CD14-positive monocyte (primary cell): ENCODE data around the gene HNRNPA2B1. TPM values are rescaled to one million over a fixed set of nuclear protein-coding genes. Genes with fewer than 3 reads are reported as not detected.

Source experiments
- DNase-seq, 3 donors: peaks; one replicate each; pipeline ENCODE4 v3.0.0-alpha.2; 2011 to 2022
- H2AFZ ChIP-seq: 2 replicates; pipeline ENCODE4 v1.6.0; 2012; ENCODE audit warnings: mild to moderate bottlenecking, low read depth, low read length, inconsistent platforms; ENCODE audit not compliant: insufficient read depth, poor library complexity, severe bottlenecking
- H3K27ac ChIP-seq, 2 donors: 1 replicate in 1 of 2; 2 replicates in 1 of 2; pipeline ENCODE4 v1.5.1; 2012 to 2013; ENCODE audit warnings: low read length in 2 of 2, control low read depth in 1 of 2, inconsistent platforms in 1 of 2, low read depth in 1 of 2, mild to moderate bottlenecking in 1 of 2
- H3K27me3 ChIP-seq, 2 donors: one replicate each; pipeline versions ENCODE4 v1.6.0 to v1.6.1; 2011 to 2013; ENCODE audit warnings: low read length in 2 of 2; ENCODE audit not compliant: control insufficient read depth in 2 of 2, insufficient read depth in 2 of 2
- H3K36me3 ChIP-seq, 2 donors: replicated peaks in 1 of 2; 1 replicate in 1 of 2; 2 replicates in 1 of 2; pipeline versions ENCODE4 v1.5.1 to v1.6.1; 2012 to 2013; ENCODE audit warnings: low read length in 2 of 2, control low read depth in 1 of 2, inconsistent platforms in 1 of 2, mild to moderate bottlenecking in 1 of 2; ENCODE audit not compliant: insufficient read depth in 2 of 2, control insufficient read depth in 1 of 2
- H3K4me1 ChIP-seq, 2 donors: 1 replicate in 1 of 2; 2 replicates in 1 of 2; pipeline versions ENCODE4 v1.5.1 to v1.6.1; 2012 to 2013; ENCODE audit warnings: low read length in 2 of 2, control low read depth in 1 of 2, inconsistent platforms in 1 of 2, mild to moderate bottlenecking in 1 of 2, moderate library complexity in 1 of 2; ENCODE audit not compliant: insufficient read depth in 2 of 2, control insufficient read depth in 1 of 2
- H3K4me2 ChIP-seq: replicated peaks from 2 replicates; pipeline ENCODE3; 2012; ENCODE audit warnings: low read length, moderate library complexity, mild to moderate bottlenecking; ENCODE audit not compliant: poor library complexity, severe bottlenecking; ENCODE audit errors: extremely low read depth
- H3K4me3 ChIP-seq, 3 experiments: fragments of 200-600 bp in 1 of 3; sonication (generic) in 1 of 3; replicated peaks in 1 of 3; 1 replicate in 2 of 3; 2 replicates in 1 of 3; pipeline ENCODE4 v1.5.1; 2011 to 2013; ENCODE audit warnings: low read length in 3 of 3, mild to moderate bottlenecking in 3 of 3, control low read depth in 2 of 3, low read depth in 2 of 3, inconsistent platforms in 1 of 3, moderate library complexity in 1 of 3
- H3K79me2 ChIP-seq: 2 replicates; pipeline ENCODE4 v1.6.0; 2012; ENCODE audit warnings: mild to moderate bottlenecking, control low read depth, inconsistent platforms, low read length, moderate library complexity; ENCODE audit not compliant: insufficient read depth
- H3K9ac ChIP-seq: 2 replicates; pipeline ENCODE4 v1.6.0; 2017; ENCODE audit warnings: low read length, mild to moderate bottlenecking; ENCODE audit not compliant: insufficient read depth, poor library complexity, severe bottlenecking
- H3K9me3 ChIP-seq, 2 donors: replicated peaks in 1 of 2; 1 replicate in 1 of 2; 2 replicates in 1 of 2; pipeline versions ENCODE4 v1.5.1 to v1.6.1; 2012 to 2013; ENCODE audit warnings: low read length in 2 of 2, control low read depth in 1 of 2; ENCODE audit not compliant: control insufficient read depth in 1 of 2, insufficient read depth in 1 of 2
- H4K20me1 ChIP-seq: 2 replicates; pipeline ENCODE4 v1.6.0; 2012; ENCODE audit warnings: mild to moderate bottlenecking, low read length, control low read depth, moderate library complexity; ENCODE audit not compliant: insufficient read depth
- H3K27ac Mint-ChIP-seq, 7 donors: one replicate each; pipeline ENCODE4 v1.8.0; 2020; ENCODE audit warnings: mild to moderate bottlenecking in 7 of 7, mixed read lengths in 7 of 7, moderate library complexity in 6 of 7, inconsistent platforms in 2 of 7
- H3K27me3 Mint-ChIP-seq, 3 donors: one replicate each; pipeline ENCODE4 v1.8.0; 2021 to 2022; ENCODE audit warnings: low read depth in 3 of 3, mild to moderate bottlenecking in 3 of 3, mixed read lengths in 3 of 3, moderate library complexity in 3 of 3, inconsistent platforms in 1 of 3
- H3K36me3 Mint-ChIP-seq, 2 donors: one replicate each; pipeline ENCODE4 v1.8.0; 2020; ENCODE audit warnings: mixed read lengths in 2 of 2, inconsistent platforms in 1 of 2, mild to moderate bottlenecking in 1 of 2
- H3K4me1 Mint-ChIP-seq: one replicate; pipeline ENCODE4 v1.8.0; 2020; ENCODE audit warnings: mild to moderate bottlenecking, mixed read lengths
- H3K4me3 Mint-ChIP-seq, 2 donors: one replicate each; pipeline ENCODE4 v1.8.0; 2020; ENCODE audit warnings: mild to moderate bottlenecking in 2 of 2, mixed read lengths in 2 of 2, moderate library complexity in 1 of 2
- H3K9me3 Mint-ChIP-seq, 7 donors: one replicate each; pipeline ENCODE4 v1.8.0; 2020 to 2022; ENCODE audit warnings: mixed read lengths in 7 of 7, mild to moderate bottlenecking in 6 of 7, moderate library complexity in 6 of 7, inconsistent platforms in 2 of 7
- CTCF ChIP-seq: fragments of 200-600 bp; IDR thresholded peaks from one replicate; pipeline ENCODE4 v1.8.0; 2022; ENCODE audit warnings: antibody characterized with exemption, mild to moderate bottlenecking
- WGBS: methylation state at CpG from one replicate; pipeline ENCODE4 v1.1.5; 2013; ENCODE audit warnings: missing lambda C conversion rate; ENCODE audit not compliant: insufficient coverage; 5-methylcytosine and 5-hydroxymethylcytosine counted together
- intact Hi-C, 2 donors: fragments of 100-400 bp; cut with micrococcal nuclease; formaldehyde crosslinking; loops; one replicate each; pipeline versions ENCODE4 v1.15.0 to v1.15.1; 2023
- polyA plus RNA-seq, 3 donors: library from polyadenylated mRNA; depleted of rRNA in 1 of 3; unstranded in 2 of 3; stranded (reverse) in 1 of 3; fragments of 300-500 nt in 2 of 3; fragments of >200 nt in 1 of 3; fragmentation: Illumina TruSeq in 2 of 3; gene quantifications; 1 replicate in 2 of 3; 2 replicates in 1 of 3; pipeline ENCODE4 v1.2.3, GENCODE V29; 2012 to 2021

Gene HNRNPA2B1
- polyA plus RNA-seq, 3 donors = 249 to 391 (median 269) TPM

GRCh38 chr7:26212921-26213718 is 12.6 kb upstream of the HNRNPA2B1 start:
- no peaks in the 10 kb centered on the region for H3K27me3 ChIP-seq
- TF ChIP-seq CTCF = no peak
- intact Hi-C loops = no loop called here
- peaks cover 19 to 21% of the 10 kb centered on the region in 2 donors for H3K4me1 ChIP-seq
- peaks cover 0 to 2% (median 0%) of the 10 kb centered on the region in 3 donors for H3K27me3 Mint-ChIP-seq
- H3K27ac Mint-ChIP-seq = no peak overlapping the region
- DNase-seq = no peak
- 100% methylated on average over 1 of the region's 2 CpGs for WGBS
- no peak overlapping the region for H3K4me3 ChIP-seq
- peaks cover 22% of the 10 kb centered on the region for H3K4me1 Mint-ChIP-seq
- peaks cover 31% of the 10 kb centered on the region for H3K79me2 ChIP-seq
- H3K27ac ChIP-seq = no peak overlapping the region
- H3K9ac ChIP-seq = no peak overlapping the region
- no peak overlapping the region for H3K4me3 Mint-ChIP-seq
- no peak overlapping the region for H3K4me2 ChIP-seq
- H3K36me3 ChIP-seq = peaks cover 48 to 55% of the 10 kb centered on the region in 2 donors
- H3K9me3 ChIP-seq = no peaks in the 10 kb centered on the region
- H3K36me3 Mint-ChIP-seq = peaks cover 37 to 47% of the 10 kb centered on the region in 2 donors
- peaks cover 26% of the 10 kb centered on the region for H4K20me1 ChIP-seq
- H3K9me3 Mint-ChIP-seq = no peaks in the 10 kb centered on the region
- H2AFZ ChIP-seq = no peak overlapping the region

GRCh38 chr7:26208040-26208439 is 7.5 kb upstream of the HNRNPA2B1 start:
- no peak overlapping the region for H2AFZ ChIP-seq
- TF ChIP-seq CTCF = no peak
- Mint-ChIP-seq H3K4me1 (peaks cover 31% of the 10 kb centered on the region), H3K9me3 (no peaks in the 10 kb centered on the region), H3K4me3 (no peak overlapping the region), H3K36me3 (peaks cover 57 to 75% of the 10 kb centered on the region in 2 donors), H3K27ac (peak overlapping the region in 2 of 7 donors; percentile 32 to 42), H3K27me3 (peaks cover 0 to 2% (median 0%) of the 10 kb centered on the region in 3 donors)
- H3K36me3 ChIP-seq = peaks cover 66 to 76% of the 10 kb centered on the region in 2 donors
- no peaks in the 10 kb centered on the region for H3K9me3 ChIP-seq
- no peak overlapping the region for H3K4me2 ChIP-seq
- intact Hi-C loops = loop anchor here in 1 of 2 donors (10.0 kb wide), 2 partner anchors 157 to 313 kb away; no protein-coding TSS in a partner anchor
- peaks cover 82% of the 10 kb centered on the region for H3K79me2 ChIP-seq
- H3K27me3 ChIP-seq = no peaks in the 10 kb centered on the region
- no peak overlapping the region for H3K27ac ChIP-seq
- peaks cover 19 to 28% of the 10 kb centered on the region in 2 donors for H3K4me1 ChIP-seq
- no peak overlapping the region for H3K9ac ChIP-seq
- WGBS = no CpG with 5 or more reads among the region's 5 CpGs
- peaks cover 70% of the 10 kb centered on the region for H4K20me1 ChIP-seq
- H3K4me3 ChIP-seq = no peak overlapping the region
- DNase-seq = no peak
